ENCODE data around the gene JAM3.
"Not testable (repeated sequence)": the region's sequence is repeated elsewhere in the genome, so short reads cannot be mapped to it uniquely, and the experiment has no call there.

JAM3 gene

DNA sequence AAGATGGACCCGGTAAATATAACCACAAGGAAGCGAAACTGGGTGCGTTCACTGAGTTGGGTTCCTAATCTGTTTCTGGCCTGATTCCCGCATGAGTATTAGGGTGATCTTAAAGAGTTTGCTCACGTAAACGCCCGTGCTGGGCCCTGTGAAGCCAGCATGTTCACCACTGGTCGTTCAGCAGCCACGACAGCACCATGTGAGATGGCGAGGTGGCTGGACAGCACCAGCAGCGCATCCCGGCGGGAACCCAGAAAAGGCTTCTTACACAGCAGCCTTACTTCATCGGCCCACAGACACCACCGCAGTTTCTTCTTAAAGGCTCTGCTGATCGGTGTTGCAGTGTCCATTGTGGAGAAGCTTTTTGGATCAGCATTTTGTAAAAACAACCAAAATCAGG is 80.5 kb downstream of the JAM3 start:
- no peak for DNase-seq

DNA sequence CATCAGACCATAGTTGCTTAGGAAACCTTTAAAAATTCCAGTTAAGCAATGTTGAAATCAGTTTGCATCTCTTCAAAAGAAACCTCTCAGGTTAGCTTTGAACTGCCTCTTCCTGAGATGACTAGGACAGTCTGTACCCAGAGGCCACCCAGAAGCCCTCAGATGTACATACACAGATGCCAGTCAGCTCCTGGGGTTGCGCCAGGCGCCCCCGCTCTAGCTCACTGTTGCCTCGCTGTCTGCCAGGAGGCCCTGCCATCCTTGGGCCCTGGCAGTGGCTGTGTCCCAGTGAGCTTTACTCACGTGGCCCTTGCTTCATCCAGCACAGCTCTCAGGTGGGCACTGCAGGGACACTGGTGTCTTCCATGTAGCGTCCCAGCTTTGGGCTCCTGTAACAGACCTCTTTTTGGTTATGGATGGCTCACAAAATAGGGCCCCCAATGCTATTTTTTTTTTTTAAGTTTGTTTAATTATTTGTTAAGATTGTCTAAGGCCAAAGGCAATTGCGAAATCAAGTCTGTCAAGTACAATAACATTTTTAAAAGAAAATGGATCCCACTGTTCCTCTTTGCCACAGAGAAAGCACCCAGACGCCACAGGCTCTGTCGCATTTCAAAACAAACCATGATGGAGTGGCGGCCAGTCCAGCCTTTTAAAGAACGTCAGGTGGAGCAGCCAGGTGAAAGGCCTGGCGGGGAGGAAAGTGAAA is 81.5 kb downstream of the JAM3 start:
- no peak for DNase-seq

DNA sequence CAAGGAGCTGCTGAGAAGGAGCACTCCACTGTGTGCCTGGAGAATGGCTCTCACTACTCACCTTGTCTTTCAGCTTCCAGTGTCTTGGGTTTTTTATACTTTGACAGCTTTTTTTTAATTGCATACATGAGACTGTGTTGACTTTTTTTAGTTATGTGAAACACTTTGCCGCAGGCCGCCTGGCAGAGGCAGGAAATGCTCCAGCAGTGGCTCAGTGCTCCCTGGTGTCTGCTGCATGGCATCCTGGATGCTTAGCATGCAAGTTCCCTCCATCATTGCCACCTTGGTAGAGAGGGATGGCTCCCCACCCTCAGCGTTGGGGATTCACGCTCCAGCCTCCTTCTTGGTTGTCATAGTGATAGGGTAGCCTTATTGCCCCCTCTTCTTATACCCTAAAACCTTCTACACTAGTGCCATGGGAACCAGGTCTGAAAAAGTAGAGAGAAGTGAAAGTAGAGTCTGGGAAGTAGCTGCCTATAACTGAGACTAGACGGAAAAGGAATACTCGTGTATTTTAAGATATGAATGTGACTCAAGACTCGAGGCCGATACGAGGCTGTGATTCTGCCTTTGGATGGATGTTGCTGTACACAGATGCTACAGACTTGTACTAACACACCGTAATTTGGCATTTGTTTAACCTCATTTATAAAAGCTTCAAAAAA is 82.3 kb downstream of the JAM3 start:
- DNase-seq = no peak

GRCh38 chr11:134152696-134153095 is 83.8 kb downstream of the JAM3 start:
- DNase-seq = no peak

GRCh38 chr11:134153147-134153905 is 84.5 kb downstream of the JAM3 start:
- DNase-seq = no peak

DNA sequence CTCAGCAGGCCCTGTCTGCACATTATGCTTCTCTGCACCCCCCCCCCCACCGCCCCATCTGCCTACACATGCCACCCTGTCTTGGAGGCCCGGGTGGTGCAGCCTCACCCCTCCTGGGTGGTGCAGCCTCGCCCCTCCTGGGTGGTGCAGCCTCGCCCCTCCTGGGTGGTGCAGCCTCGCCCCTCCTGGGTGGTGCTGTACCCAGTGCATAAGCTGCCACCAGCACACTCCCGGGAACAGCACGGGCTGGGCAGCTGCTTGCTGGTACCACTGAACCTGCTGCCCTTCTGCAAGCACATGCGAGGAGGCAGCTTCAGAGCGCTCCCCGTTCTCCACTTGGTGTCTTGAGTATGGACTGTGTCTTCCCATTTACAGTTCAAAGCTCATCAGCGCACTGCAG is 85.6 kb downstream of the JAM3 start:
- no peak for DNase-seq

DNA sequence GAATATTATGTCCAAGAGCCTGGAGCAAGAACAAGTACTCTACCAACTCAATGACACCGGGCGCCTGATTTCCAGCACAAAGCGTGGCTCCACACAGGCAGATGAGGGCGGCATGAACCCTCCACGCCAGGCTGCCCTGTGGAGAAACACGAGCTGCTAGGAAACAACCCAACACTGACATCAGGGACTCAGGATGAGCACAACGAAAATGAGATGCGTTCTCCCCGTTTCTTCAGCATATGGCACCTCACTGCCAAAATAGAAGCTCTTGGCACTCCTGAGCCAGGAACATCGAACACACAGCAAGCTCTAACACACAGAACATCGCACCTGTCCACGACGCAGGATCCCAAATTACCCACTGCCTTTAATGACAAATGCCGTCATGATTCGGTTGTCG is 86.6 kb downstream of the JAM3 start:
- no peak for DNase-seq

DNA sequence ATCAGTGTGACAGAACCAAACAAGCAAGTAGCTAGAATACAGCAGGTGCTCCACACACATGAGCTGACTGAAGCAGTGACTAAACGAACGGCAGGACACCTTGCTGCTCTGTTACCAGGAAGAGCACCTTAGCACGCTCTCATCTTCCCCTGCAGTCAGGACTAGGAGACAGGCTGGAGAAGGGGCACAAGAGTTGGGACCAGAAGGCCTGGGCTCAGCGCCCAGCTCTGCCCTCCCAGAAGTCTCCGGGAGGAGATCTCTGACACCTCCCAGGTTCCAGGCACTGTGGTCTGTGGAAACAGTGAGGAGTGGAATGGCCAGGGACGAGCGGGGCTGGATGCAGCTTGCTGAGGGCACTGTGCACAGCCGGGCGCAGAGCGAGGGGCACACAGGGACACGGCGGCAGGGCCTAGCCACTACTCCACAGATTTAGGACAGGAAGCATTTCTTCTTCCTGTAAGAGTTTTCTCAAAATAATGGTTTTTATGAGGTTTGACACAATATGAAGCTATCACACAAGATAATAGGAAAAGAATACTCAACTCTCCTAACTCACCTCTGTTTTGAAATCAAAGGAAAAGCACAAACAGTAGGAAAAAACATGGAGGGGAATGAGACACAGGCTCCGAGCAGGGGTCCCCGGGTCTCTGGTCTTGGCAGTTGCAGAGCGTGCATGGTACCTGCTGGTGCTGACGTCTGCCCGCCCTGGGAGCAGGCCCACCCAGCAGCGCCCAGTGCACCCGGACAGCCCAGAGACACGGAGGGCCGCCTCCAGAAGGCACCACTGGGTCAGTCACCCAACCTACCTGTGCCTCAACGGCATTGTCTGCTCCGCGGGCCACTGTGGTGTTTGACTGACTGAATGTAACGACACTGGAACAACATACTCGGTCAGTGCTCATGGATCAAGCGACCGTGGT is 87.3 kb downstream of the JAM3 start:
- DNase-seq = no peak

DNA sequence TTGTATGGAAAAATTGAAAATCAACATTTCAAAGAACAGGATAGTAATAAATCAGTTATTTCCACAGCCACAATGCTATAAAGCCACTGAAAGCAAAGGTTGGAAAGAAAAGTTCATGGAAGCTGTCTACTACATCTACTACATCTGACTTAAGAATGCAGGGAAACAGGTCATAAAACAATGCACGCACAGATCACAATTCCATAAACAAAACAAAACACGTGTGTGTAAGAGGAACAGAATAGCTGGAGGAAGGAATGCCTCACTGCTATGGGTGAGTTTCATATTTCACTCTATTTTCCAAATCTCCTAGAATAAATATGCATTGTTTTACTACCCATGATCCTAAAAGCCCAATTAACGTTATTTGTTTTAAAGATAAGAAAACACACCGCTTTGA is 88.6 kb downstream of the JAM3 start:
- no peak for DNase-seq

GRCh38 chr11:134158023-134158422 is 89.2 kb downstream of the JAM3 start:
- DNase-seq = no peak

GRCh38 chr11:134159652-134160051 is 90.8 kb downstream of the JAM3 start:
- no peak for DNase-seq

DNA sequence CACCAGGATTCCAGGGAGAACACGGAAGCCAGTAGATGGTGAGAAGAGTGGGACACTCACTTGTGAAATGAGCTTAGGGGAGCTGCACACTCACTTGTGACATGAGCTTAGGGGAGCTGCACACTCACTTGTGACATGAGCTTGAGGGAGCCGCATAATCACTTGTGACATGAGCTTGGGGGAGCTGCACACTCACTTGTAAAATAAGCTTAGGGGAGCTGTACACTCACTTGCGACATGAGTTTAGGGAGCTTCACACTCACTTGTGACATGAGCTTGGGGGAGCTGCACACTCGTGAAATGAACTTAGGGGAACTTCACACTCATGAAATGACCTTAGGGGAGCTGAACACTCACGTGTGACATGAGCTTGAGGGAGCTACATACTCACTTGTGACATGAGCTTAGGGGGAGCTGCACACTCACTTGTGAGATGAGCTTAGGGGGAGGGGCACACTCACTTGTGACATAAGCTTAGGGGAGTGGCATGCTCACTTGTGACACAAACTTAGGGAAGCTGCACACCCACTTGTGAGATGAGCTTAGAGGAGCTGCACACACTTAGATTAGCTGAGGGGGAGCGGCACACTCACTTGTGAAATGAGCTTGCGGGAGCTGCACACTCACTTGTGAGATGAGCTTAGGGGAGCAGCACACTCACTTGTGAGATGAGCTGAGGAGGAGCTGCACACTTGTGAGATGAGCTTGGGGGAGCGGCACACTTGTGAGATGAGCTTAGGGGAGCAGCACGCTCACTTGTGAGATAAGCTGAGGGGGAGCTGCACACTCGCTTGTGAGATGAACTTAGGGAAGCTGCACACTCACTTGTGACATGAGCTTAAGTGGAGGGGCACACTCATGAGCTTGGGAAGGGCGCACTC is 95.9 kb downstream of the JAM3 start:
- DNase-seq = no peak

DNA sequence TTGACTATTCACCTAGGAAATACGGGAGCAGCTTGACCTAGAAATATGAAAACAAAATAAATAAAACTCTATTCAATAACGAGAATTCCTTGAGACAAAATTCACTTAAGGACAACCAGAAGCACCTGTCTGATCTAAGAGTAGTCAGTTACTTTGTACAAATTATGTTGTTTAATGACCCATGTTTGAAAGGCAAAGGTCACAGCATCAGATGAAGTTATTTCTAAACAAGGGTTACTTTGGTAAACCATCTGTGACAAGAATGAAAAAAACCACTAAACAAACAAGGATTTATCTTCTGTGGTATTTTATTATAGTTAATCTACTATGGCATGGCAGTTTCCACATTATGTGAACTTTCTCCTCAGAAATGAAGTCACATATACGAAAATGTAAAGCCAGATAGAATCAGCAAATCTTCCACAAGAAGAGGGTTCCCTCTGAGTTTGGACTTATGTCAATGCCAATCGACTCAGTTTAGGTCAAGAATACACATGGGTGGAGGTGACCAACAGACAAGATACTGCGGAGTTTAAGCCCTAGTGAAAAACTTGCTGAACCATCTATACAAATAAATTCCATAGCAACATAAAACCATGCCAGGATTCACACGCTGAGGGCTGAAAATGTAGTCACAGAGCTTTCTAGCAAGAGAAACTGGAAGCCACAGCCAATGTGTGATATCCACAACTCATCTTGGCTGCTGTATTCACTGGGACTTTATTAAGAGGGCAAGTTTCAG is 101.5 kb downstream of the JAM3 start:
- no peak for DNase-seq

DNA sequence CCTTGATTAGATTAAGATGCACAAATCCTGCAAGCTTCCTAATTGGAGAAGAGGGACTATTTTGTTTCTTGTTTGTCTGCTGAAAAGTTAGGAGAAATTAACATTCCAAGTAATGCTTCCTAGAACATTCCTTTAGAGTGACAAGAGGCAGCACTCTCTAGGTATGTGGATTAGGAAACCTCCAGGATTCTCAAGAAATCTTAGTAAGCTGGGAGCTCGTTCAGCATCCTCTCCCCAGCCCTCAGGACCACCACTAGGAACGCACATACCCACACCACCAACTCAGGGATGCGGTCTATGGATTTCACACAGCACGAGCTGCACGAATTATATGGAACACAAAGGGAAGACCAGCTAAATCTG is 102.0 kb downstream of the JAM3 start:
- DNase-seq = no peak

DNA sequence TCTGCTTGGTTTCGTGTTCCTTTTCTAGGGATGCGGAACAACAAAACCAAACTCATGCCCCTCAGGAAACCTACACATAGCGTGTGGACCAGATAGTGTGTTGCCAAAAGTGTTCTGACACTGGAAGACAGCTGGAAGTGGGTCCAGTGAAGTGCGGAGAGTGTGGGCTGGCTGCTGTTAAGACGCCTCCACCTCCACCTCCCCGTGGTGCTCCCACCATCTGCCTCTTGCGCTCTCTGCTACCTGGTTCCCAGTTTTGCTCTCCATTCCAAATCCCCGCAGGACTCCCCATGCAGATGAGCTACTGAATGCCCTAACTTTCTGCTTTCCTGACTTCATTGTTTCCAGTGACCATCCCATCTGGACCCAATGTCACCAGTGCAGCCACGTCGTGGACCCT is 103.1 kb downstream of the JAM3 start:
- DNase-seq = no peak

DNA sequence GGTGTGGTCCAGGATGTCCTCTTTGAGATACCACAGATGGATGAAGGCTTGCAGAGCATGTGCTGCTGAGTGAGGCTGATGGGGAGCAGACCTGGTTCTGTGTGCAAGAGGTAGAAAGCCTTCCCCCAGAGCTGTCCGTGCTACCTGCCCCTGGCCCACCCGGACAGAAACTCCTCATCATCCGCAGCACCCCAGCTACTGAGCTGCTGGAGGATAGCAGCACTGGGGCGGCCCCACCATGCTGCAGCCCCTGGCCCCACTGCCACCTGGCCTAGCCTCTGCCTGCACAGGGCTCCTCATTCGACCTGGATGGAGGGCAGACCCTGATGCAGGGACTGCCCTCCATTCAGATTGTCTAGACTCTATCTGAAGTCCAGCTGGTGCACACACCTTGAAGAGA is 104.4 kb downstream of the JAM3 start:
- no peak for DNase-seq

DNA sequence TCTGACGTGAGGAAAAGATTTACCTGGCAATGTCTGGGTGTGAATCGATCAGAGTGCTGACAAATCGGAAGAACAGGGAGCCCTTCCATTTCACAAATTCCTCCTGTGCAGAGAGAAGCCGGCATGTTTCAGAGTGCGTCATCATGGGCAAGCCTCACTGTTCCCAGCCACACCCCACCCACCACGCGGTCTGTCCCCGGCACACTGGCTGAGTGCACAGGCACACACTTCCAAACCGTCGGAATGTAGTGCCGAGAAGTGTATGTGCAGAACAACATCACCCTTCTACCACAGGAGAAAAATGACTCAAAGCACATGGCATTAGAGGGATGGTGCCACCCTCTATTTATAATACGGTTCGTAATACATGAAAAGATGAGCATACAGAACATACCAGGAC is 107.4 kb downstream of the JAM3 start:
- no peak for DNase-seq

DNA sequence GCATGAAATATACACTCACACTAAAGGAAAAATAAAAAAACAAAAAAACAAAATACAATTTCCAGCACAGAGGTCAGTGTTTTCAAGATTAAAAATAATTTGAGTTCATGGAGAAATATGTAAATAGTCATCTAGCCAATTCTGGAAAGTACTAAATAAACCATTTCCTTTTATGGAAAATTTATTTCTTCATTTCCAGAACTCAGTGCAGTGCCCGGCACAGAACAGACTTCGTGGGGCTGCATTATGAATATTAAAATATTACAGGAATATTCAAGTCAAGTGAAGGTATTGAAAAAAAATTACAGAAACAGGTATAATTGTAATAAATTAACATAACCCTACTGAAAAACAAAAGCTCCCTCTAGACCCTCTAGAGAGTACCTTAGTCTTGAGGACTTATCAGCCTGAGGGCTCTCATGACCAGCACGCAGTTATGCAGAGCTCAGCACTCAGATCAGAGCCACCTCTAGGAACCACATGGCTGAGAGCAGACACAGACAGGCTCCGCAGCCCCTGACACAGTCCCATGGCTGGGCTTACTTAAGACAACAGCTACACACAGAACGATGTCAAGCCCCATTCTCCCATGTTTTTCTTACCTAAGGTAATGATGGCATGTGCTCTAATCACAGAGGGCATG is 109.3 kb downstream of the JAM3 start:
- DNase-seq = no peak

DNA sequence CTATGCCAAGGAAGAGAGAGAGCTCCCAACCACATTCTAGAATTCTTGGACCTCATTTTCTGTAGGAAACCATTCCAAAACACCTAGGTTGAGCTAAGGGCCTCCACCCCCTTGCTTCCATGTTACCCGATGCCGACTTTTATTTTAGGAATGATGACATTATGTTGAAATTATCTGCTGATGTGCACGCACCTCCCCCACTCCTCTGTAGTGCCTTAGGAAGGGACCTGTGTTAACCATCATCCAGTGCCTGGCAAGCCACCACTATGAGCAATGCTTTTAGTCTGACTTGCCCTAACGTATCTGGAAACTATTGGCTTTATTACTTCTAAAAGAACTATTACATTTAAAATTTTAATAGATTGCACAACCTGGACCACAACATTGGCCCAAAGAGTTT is 112.8 kb downstream of the JAM3 start:
- DNase-seq = no peak

GRCh38 chr11:134188092-134188491 is 119.2 kb downstream of the JAM3 start:
- DNase-seq = not testable (repeated sequence)

GRCh38 chr11:134196756-134197155 is 127.9 kb downstream of the JAM3 start:
- DNase-seq = no peak

Data from activated CD4-positive, alpha-beta T cell treated with anti-CD3 and anti-CD28 coated beads for 1 hour (primary cell).